Measurements from ENCODE around the gene CCDC93.

- TF ChIP-seq REST (IDR thresholded peaks at IDR 0.05; ENCODE audit: low read depth), result no peak
- TF ChIP-seq CTCF (IDR thresholded peaks at IDR 0.05 in 2 of 3, conservative IDR thresholded peaks at IDR 0.05 in 1 of 3; ENCODE audit: borderline replicate concordance in 1 of 3, insufficient read depth in 1 of 3, low read depth in 2 of 3, low read length in 2 of 3), result no peak
- TF ChIP-seq MAX (IDR thresholded peaks at IDR 0.05), result no peak
- TF ChIP-seq EZH2 (IDR thresholded peaks at IDR 0.05), result no peak
- no peak for TF ChIP-seq JUND (IDR thresholded peaks at IDR 0.05)
- no peak for TF ChIP-seq POLR2A (IDR thresholded peaks at IDR 0.05; ENCODE audit: borderline replicate concordance, extremely low read depth, insufficient read depth, insufficient read length)
Measured at GRCh38 chr2:117945296-117945695, 68.6 kb downstream of the CCDC93 start.
